SK-N-SH treated with all-trans-retinoic acid at 6 μM for 48 hours (cell line): ENCODE measurements around the gene SCRN1.
A peak's percentile ranks its signal among the peaks of the same experiment; 100 is the strongest.

Experiments
- ATAC-seq: fragments of 200-7000 bp; cut with Tn5 transposase; 3 replicates; pipeline ENCODE4 v1.9.1; 2020; ENCODE audit warnings: mild to moderate bottlenecking, moderate library complexity
- BACH2 ChIP-seq: fragments of 250-450 bp; sonication (Bioruptor Pico); IDR thresholded peaks from 2 replicates; pipeline ENCODE4 v1.9.0; 2021; ENCODE audit warnings: mild to moderate bottlenecking, borderline replicate concordance
- CREB5 ChIP-seq: fragments of 250-450 bp; sonication (Bioruptor Pico); IDR thresholded peaks from 2 replicates; pipeline ENCODE4 v1.5.1; 2020; ENCODE audit warnings: low read depth, mild to moderate bottlenecking, moderate library complexity
- CSDC2 ChIP-seq: fragments of 250-450 bp; sonication (Bioruptor Pico); IDR thresholded peaks from 2 replicates; pipeline ENCODE4 v1.5.0; 2020; ENCODE audit warnings: mild to moderate bottlenecking, moderate library complexity
- CSRNP3 ChIP-seq: fragments of 250-450 bp; sonication (Bioruptor Pico); IDR thresholded peaks from 2 replicates; pipeline ENCODE4 v1.5.1; 2021; ENCODE audit warnings: mild to moderate bottlenecking, moderate library complexity
- ESRRG ChIP-seq: fragments of 250-450 bp; sonication (Bioruptor Pico); IDR thresholded peaks from 2 replicates; pipeline ENCODE4 v1.6.1; 2021; ENCODE audit warnings: mild to moderate bottlenecking
- ISL1 ChIP-seq: fragments of 250-450 bp; sonication (Bioruptor Pico); IDR thresholded peaks from 2 replicates; pipeline ENCODE4 v2.1.2; 2022; ENCODE audit warnings: mild to moderate bottlenecking, moderate library complexity
- OSR1 ChIP-seq: fragments of 250-450 bp; sonication (Bioruptor Pico); IDR thresholded peaks from 2 replicates; pipeline ENCODE4 v1.8.0; 2022; ENCODE audit warnings: moderate library complexity, mild to moderate bottlenecking, inconsistent platforms
- PATZ1 ChIP-seq: fragments of 250-450 bp; sonication (Bioruptor Pico); IDR thresholded peaks from 2 replicates; pipeline ENCODE4 v1.8.0; 2020; ENCODE audit warnings: mild to moderate bottlenecking, moderate library complexity, borderline replicate concordance
- PPARA ChIP-seq: fragments of 250-450 bp; sonication (Bioruptor Pico); IDR thresholded peaks from 2 replicates; pipeline ENCODE4 v1.5.0; 2020; ENCODE audit warnings: mild to moderate bottlenecking, borderline replicate concordance
- RARB ChIP-seq: fragments of 250-450 bp; sonication (Bioruptor Pico); IDR thresholded peaks from 2 replicates; pipeline ENCODE4 v1.8.0; 2021; ENCODE audit warnings: mild to moderate bottlenecking, moderate library complexity
- SNAI2 ChIP-seq: fragments of 250-450 bp; sonication (Bioruptor Pico); IDR thresholded peaks from 2 replicates; pipeline ENCODE4 v1.5.0; 2020; ENCODE audit warnings: mild to moderate bottlenecking, moderate library complexity
- TCF4 ChIP-seq: fragments of 250-450 bp; sonication (Bioruptor Pico); IDR thresholded peaks from 2 replicates; pipeline ENCODE4 v1.8.0; 2021; ENCODE audit warnings: mild to moderate bottlenecking, moderate library complexity, borderline replicate concordance
- TOX ChIP-seq: fragments of 250-450 bp; sonication (Bioruptor Pico); IDR thresholded peaks from 2 replicates; pipeline ENCODE4 v1.8.0; 2021; ENCODE audit warnings: mild to moderate bottlenecking, moderate library complexity, borderline replicate concordance
- TSHZ2 ChIP-seq: fragments of 250-450 bp; sonication (Bioruptor Pico); IDR thresholded peaks from 2 replicates; pipeline ENCODE4 v1.5.0; 2020; ENCODE audit warnings: mild to moderate bottlenecking, moderate library complexity
- ZC3H10 ChIP-seq: fragments of 250-450 bp; sonication (Bioruptor Pico); IDR thresholded peaks from 2 replicates; pipeline ENCODE4 v1.5.1; 2021; ENCODE audit warnings: mild to moderate bottlenecking, moderate library complexity
- ZFP3 ChIP-seq: fragments of 250-450 bp; sonication (Bioruptor Pico); IDR thresholded peaks from 2 replicates; pipeline ENCODE4 v1.5.0; 2020; ENCODE audit warnings: mild to moderate bottlenecking, moderate library complexity
- ZFP30 ChIP-seq: fragments of 450-650 bp; formaldehyde crosslinking; IDR thresholded peaks from 2 replicates; pipeline ENCODE4 v1.5.0; 2022; ENCODE audit warnings: mild to moderate bottlenecking, moderate library complexity
- ZNF70 ChIP-seq: fragments of 450-650 bp; formaldehyde crosslinking; IDR thresholded peaks from 2 replicates; pipeline ENCODE4 v1.5.0; 2020; ENCODE audit warnings: mild to moderate bottlenecking, moderate library complexity
- ZNF8 ChIP-seq: fragments of 450-650 bp; formaldehyde crosslinking; IDR thresholded peaks from 2 replicates; pipeline ENCODE4 v1.5.0; 2020; ENCODE audit warnings: mild to moderate bottlenecking, moderate library complexity
- TF ChIP-seq, protein P1 (sequence below): fragments of 250-450 bp; sonication (Bioruptor Pico); IDR thresholded peaks from 2 replicates; pipeline ENCODE4 v1.8.0; 2021; ENCODE audit warnings: low read depth, mild to moderate bottlenecking, moderate library complexity, borderline replicate concordance

Gene SCRN1

DNA sequence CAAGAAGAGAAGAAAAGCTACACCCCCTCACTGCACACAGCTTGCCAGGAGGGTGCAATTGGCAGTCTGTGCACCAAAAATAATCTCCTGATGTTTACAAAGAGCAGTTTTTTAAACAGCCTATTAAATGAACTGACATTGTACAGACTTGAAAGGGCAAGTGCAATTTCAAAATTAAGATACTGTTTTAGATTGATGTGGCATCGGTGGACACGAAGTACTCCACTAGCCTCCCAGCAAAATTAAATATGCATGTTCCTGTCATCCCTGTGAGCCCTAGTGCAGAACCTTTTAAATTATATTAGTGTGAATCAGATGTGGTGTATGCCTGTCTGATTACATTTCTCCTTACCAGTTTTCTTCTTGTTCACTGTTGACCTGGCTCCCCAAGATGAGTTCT lies 95.3 kb downstream of the SCRN1 start:
- ATAC-seq: peak; percentile 16; the same call in 1 of the 3 replicates
- TF ChIP-seq SNAI2 (CRISPR knock-in tag): no peak
- TF ChIP-seq PATZ1 (CRISPR knock-in tag): no peak
- TF ChIP-seq ESRRG (CRISPR knock-in tag): no peak
- TF ChIP-seq ZFP30 (CRISPR knock-in tag): no peak
- no peak for TF ChIP-seq OSR1 (CRISPR knock-in tag)
- no peak for TF ChIP-seq ZC3H10 (CRISPR knock-in tag)
- TF ChIP-seq TCF4 (CRISPR knock-in tag): no peak
- TF ChIP-seq ZNF8 (CRISPR knock-in tag): no peak
- no peak for TF ChIP-seq CREB5
- TF ChIP-seq PPARA: no peak
- no peak for TF ChIP-seq RARB (CRISPR knock-in tag)
- TF ChIP-seq, protein P1, sequence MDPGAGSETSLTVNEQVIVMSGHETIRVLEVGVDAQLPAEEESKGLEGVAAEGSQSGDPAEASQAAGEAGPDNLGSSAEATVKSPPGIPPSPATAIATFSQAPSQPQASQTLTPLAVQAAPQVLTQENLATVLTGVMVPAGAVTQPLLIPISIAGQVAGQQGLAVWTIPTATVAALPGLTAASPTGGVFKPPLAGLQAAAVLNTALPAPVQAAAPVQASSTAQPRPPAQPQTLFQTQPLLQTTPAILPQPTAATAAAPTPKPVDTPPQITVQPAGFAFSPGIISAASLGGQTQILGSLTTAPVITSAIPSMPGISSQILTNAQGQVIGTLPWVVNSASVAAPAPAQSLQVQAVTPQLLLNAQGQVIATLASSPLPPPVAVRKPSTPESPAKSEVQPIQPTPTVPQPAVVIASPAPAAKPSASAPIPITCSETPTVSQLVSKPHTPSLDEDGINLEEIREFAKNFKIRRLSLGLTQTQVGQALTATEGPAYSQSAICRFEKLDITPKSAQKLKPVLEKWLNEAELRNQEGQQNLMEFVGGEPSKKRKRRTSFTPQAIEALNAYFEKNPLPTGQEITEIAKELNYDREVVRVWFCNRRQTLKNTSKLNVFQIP (CRISPR knock-in tag): no peak
- TF ChIP-seq TSHZ2: no peak
- TF ChIP-seq ZFP3 (CRISPR knock-in tag): no peak
- no peak for TF ChIP-seq ISL1 (CRISPR knock-in tag)

- TF ChIP-seq ESRRG (CRISPR knock-in tag) (no peak), TCF4 (CRISPR knock-in tag) (no peak), PATZ1 (CRISPR knock-in tag) (no peak), CSRNP3 (CRISPR knock-in tag) (no peak), TOX (no peak), BACH2 (CRISPR knock-in tag) (no peak), ZNF70 (CRISPR knock-in tag) (no peak), ZC3H10 (CRISPR knock-in tag) (no peak), ZFP3 (CRISPR knock-in tag) (no peak), RARB (CRISPR knock-in tag) (no peak), CSDC2 (no peak), ISL1 (CRISPR knock-in tag) (no peak)
- no peak for ATAC-seq
Measured at GRCh38 chr7:29893351-29893965, 96.1 kb downstream of the SCRN1 start.
